Neural cell (in vitro differentiated cells): ENCODE data around the gene C11orf68. TPM values are rescaled to one million over a fixed set of nuclear protein-coding genes. Genes with fewer than 3 reads are reported as not detected.

ENCODE experiments used
- H2AFZ ChIP-seq: fragments of 200-600, 300-800 bp; sonication (generic), shearing (Covaris generic); 2 replicates; pipeline ENCODE4 v1.6.0; 2014; ENCODE audit warnings: low read depth, mild to moderate bottlenecking, antibody characterized with exemption, low read length, moderate library complexity
- H3F3A ChIP-seq: fragments of 200-600 bp; shearing (Covaris generic); 2 replicates; pipeline ENCODE4 v1.6.1; 2016; ENCODE audit warnings: mild to moderate bottlenecking, moderate library complexity, mixed read lengths, antibody characterized with exemption, low read length; ENCODE audit not compliant: insufficient read depth, poor library complexity, severe bottlenecking
- H3K27ac ChIP-seq: fragments of 200-600, 300-800 bp; sonication (generic), shearing (Covaris generic); 2 replicates; pipeline ENCODE4 v1.5.1; 2014; ENCODE audit warnings: mild to moderate bottlenecking, low read length, moderate library complexity
- H3K27me3 ChIP-seq: fragments of 300-800, 200-600 bp; sonication (generic), shearing (Covaris generic); 2 replicates; pipeline ENCODE4 v1.6.0; 2014; ENCODE audit warnings: mild to moderate bottlenecking, low read depth, low read length, moderate library complexity; ENCODE audit not compliant: insufficient read depth
- H3K36me3 ChIP-seq: fragments of 300-800, 200-600 bp; sonication (generic), shearing (Covaris generic); 2 replicates; pipeline ENCODE4 v1.5.1; 2014; ENCODE audit warnings: mild to moderate bottlenecking, antibody characterized with exemption, low read length, moderate library complexity; ENCODE audit not compliant: insufficient read depth
- H3K4me2 ChIP-seq: fragments of 300-800, 200-600 bp; sonication (generic), shearing (Covaris generic); 2 replicates; pipeline ENCODE4 v1.6.0; 2014; ENCODE audit warnings: mild to moderate bottlenecking, low read length
- H3K4me3 ChIP-seq: fragments of 300-800, 200-600 bp; sonication (generic), shearing (Covaris generic); 2 replicates; pipeline ENCODE4 v1.5.1; 2014; ENCODE audit warnings: mild to moderate bottlenecking, low read length, moderate library complexity
- H3K79me2 ChIP-seq: fragments of 200-600 bp; shearing (Covaris generic); replicated peaks from 2 replicates; pipeline ENCODE4 v1.6.0; 2014; ENCODE audit warnings: mild to moderate bottlenecking, low read length, moderate library complexity; ENCODE audit not compliant: insufficient read depth
- H3K9ac ChIP-seq: fragments of 300-800, 200-600 bp; sonication (generic), shearing (Covaris generic); 2 replicates; pipeline ENCODE4 v1.6.1; 2016; ENCODE audit warnings: mild to moderate bottlenecking, low read length, mixed read lengths
- H3K9me2 ChIP-seq: fragments of 200-600 bp; shearing (Covaris generic); 2 replicates; pipeline ENCODE4 v1.6.1; 2016; ENCODE audit warnings: mild to moderate bottlenecking, low read length, mixed read lengths; ENCODE audit not compliant: insufficient read depth
- H3K9me3 ChIP-seq: fragments of 200-600, 300-800 bp; sonication (generic), shearing (Covaris generic); 2 replicates; pipeline ENCODE4 v1.6.1; 2016; ENCODE audit warnings: mild to moderate bottlenecking, mixed run types, low read length, moderate library complexity, mixed read lengths
- H4K20me1 ChIP-seq: fragments of 200-600 bp; shearing (Covaris generic); 2 replicates; pipeline ENCODE4 v1.6.1; 2016; ENCODE audit warnings: mild to moderate bottlenecking, mixed run types; ENCODE audit not compliant: insufficient read depth
- EP300 ChIP-seq: fragments of 450-650 bp; conservative IDR thresholded peaks from 2 replicates; pipeline ENCODE4 v1.6.1; 2014; ENCODE audit warnings: antibody characterized with exemption, mild to moderate bottlenecking, moderate library complexity; ENCODE audit not compliant: poor library complexity, severe bottlenecking
- EZH2 ChIP-seq: fragments of 200-600, 300-800 bp; shearing (Covaris generic), sonication (generic); IDR thresholded peaks from 2 replicates; pipeline ENCODE4 v1.6.1; 2014; ENCODE audit warnings: antibody characterized with exemption, low read length, borderline replicate concordance, mild to moderate bottlenecking; ENCODE audit not compliant: insufficient read depth, poor library complexity, severe bottlenecking
- MXI1 ChIP-seq: fragments of 450-650 bp; conservative IDR thresholded peaks from 2 replicates; pipeline ENCODE4 v1.6.1; 2014; ENCODE audit warnings: antibody characterized with exemption, mild to moderate bottlenecking; ENCODE audit not compliant: poor library complexity, severe bottlenecking
- POLR2AphosphoS5 ChIP-seq: IDR thresholded peaks from 2 replicates; pipeline ENCODE4 v1.6.1; 2012
- RAD21 ChIP-seq: fragments of 450-650 bp; conservative IDR thresholded peaks from 2 replicates; pipeline ENCODE4 v1.6.1; 2014; ENCODE audit warnings: antibody characterized with exemption, mild to moderate bottlenecking, moderate library complexity
- SMC3 ChIP-seq: fragments of 450-650 bp; conservative IDR thresholded peaks from 2 replicates; pipeline ENCODE4 v1.6.1; 2014; ENCODE audit warnings: antibody characterized with exemption, mild to moderate bottlenecking, moderate library complexity; ENCODE audit not compliant: poor library complexity
- TAF1 ChIP-seq: IDR thresholded peaks from 2 replicates; pipeline ENCODE4 v1.6.1; 2012; ENCODE audit warnings: low read depth
- polyA plus RNA-seq: library from polyadenylated mRNA; depleted of rRNA; stranded (reverse); fragments of >200 nt; gene quantifications from 2 replicates; pipeline ENCODE4 v1.2.3, GENCODE V29; 2014
- TF ChIP-seq, protein P1 (sequence below): fragments of 450-650 bp; IDR thresholded peaks from 2 replicates; pipeline ENCODE4 v1.5.1; 2014; ENCODE audit warnings: antibody characterized with exemption, mild to moderate bottlenecking, moderate library complexity; ENCODE audit not compliant: poor library complexity, severe bottlenecking
- TF ChIP-seq, protein P2 (sequence below): IDR thresholded peaks from 2 replicates; pipeline ENCODE4 v1.6.1; 2012; ENCODE audit warnings: borderline replicate concordance

The C11orf68 gene
- polyA plus RNA-seq, 1 donor from 2014 or later, result 13.3 TPM

DNA sequence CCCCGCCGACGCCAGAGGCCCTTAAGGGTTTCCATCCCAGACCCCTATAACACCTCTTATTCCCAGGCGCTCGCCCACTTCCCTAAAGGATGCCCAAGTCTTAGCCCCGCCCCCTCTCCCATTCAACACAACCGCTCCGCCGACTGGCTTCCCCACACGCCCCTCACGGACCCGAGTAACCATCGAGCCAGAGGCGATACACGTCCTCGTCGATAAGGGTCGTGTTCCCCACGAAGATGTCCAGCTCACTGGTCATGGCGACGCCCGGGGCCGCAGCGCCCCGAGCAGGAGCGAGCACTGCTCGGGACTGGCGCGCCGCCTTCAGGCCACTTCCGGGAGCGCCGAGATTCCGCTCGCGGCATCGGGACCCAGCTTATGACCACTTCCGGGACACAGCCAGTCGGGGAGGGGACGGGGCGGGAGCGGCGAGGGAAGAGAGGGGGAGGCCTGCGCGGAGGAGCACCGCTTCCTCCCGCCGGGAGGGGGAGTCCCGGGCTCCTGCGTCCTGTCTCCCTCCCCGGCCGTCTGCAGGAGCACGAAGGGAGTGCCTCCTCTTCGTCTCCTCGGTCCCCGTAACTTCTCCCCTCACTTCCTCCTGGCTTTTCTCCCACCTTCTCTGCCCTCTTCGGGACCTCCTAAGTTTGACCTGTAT, 30.6 kb downstream of the C11orf68 start, which contains the start of gene FIBP:
FIBP (minus strand) TSS at position 309 of the 652 bp plus-strand sequence; CDS start at position 256, 53 bp downstream.
- H4K20me1 ChIP-seq, result no peaks in the 10 kb centered on the region
- H3K36me3 ChIP-seq, result no peaks in the 10 kb centered on the region
- H2AFZ ChIP-seq, result peak within 1 kb of the TSS; percentile 92

DNA sequence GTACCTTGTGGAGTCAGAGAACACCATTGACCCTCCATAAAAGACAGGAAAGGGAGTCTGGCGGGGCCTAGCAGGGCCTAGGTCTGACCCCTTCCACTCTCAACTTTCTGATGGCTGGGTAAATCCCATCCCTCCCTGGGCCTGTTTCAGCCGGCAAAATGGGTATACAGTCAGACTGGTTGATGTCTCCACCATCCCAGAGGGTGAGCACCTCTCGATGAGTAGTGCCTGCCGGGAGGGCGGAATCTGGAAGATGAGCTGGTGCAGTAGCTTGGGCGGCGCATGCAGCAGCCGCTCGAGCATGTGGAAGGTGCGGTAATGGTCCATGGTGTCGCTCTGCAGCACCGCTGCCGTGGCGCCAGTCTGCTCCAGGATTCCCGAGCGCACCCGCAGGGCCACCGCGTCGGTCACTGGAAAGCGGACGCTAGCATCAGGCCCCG, 31.1 kb downstream of the C11orf68 start:
- H3F3A ChIP-seq, result peaks cover 4% of the 10 kb centered on the region
- no peaks in the 10 kb centered on the region for H3K27me3 ChIP-seq
- H3K36me3 ChIP-seq, result no peaks in the 10 kb centered on the region
- TF ChIP-seq, protein P1, sequence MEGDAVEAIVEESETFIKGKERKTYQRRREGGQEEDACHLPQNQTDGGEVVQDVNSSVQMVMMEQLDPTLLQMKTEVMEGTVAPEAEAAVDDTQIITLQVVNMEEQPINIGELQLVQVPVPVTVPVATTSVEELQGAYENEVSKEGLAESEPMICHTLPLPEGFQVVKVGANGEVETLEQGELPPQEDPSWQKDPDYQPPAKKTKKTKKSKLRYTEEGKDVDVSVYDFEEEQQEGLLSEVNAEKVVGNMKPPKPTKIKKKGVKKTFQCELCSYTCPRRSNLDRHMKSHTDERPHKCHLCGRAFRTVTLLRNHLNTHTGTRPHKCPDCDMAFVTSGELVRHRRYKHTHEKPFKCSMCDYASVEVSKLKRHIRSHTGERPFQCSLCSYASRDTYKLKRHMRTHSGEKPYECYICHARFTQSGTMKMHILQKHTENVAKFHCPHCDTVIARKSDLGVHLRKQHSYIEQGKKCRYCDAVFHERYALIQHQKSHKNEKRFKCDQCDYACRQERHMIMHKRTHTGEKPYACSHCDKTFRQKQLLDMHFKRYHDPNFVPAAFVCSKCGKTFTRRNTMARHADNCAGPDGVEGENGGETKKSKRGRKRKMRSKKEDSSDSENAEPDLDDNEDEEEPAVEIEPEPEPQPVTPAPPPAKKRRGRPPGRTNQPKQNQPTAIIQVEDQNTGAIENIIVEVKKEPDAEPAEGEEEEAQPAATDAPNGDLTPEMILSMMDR, result no peak
- no peak for TF ChIP-seq POLR2AphosphoS5
- TF ChIP-seq, protein P2, sequence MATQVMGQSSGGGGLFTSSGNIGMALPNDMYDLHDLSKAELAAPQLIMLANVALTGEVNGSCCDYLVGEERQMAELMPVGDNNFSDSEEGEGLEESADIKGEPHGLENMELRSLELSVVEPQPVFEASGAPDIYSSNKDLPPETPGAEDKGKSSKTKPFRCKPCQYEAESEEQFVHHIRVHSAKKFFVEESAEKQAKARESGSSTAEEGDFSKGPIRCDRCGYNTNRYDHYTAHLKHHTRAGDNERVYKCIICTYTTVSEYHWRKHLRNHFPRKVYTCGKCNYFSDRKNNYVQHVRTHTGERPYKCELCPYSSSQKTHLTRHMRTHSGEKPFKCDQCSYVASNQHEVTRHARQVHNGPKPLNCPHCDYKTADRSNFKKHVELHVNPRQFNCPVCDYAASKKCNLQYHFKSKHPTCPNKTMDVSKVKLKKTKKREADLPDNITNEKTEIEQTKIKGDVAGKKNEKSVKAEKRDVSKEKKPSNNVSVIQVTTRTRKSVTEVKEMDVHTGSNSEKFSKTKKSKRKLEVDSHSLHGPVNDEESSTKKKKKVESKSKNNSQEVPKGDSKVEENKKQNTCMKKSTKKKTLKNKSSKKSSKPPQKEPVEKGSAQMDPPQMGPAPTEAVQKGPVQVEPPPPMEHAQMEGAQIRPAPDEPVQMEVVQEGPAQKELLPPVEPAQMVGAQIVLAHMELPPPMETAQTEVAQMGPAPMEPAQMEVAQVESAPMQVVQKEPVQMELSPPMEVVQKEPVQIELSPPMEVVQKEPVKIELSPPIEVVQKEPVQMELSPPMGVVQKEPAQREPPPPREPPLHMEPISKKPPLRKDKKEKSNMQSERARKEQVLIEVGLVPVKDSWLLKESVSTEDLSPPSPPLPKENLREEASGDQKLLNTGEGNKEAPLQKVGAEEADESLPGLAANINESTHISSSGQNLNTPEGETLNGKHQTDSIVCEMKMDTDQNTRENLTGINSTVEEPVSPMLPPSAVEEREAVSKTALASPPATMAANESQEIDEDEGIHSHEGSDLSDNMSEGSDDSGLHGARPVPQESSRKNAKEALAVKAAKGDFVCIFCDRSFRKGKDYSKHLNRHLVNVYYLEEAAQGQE, result no peak
- TF ChIP-seq MXI1, result peak; percentile 93
- no peak for TF ChIP-seq EZH2
- TF ChIP-seq EP300, result no peak
- H2AFZ ChIP-seq, result peak overlapping the region; percentile 92
- peak overlapping the region; percentile 92 for H3K27ac ChIP-seq
- H3K9me3 ChIP-seq, result no peaks in the 10 kb centered on the region
- H3K9me2 ChIP-seq, result no peaks in the 10 kb centered on the region
- peak overlapping the region; percentile 96 for H3K4me3 ChIP-seq
- peaks cover 17% of the 10 kb centered on the region for H3K79me2 ChIP-seq
- H3K4me2 ChIP-seq, result peak overlapping the region; percentile 94
- peak overlapping the region; percentile 97 for H3K9ac ChIP-seq
- no peaks in the 10 kb centered on the region for H4K20me1 ChIP-seq

More for the DNA sequence above, 30.6 kb downstream of the C11orf68 start, which contains the start of gene FIBP:
- H3K4me3 ChIP-seq, result peak within 1 kb of the TSS; percentile 96
- H3F3A ChIP-seq, result peaks cover 4% of the 10 kb centered on the region
- peak within 1 kb of the TSS; percentile 94 for H3K4me2 ChIP-seq
- no peaks in the 10 kb centered on the region for H3K27me3 ChIP-seq
- H3K9me3 ChIP-seq, result no peaks in the 10 kb centered on the region
- no peaks in the 10 kb centered on the region for H3K9me2 ChIP-seq
- peak within 1 kb of the TSS; percentile 97 for H3K9ac ChIP-seq
- TF ChIP-seq TAF1, result peak; percentile 68
- TF ChIP-seq SMC3, result peak; percentile 71
- TF ChIP-seq EZH2, result no peak
- TF ChIP-seq, protein P1, result peak; percentile 99
- TF ChIP-seq, protein P2, result peak; percentile 89
- TF ChIP-seq POLR2AphosphoS5, result peak; percentile 98
- peak; percentile 70 for TF ChIP-seq RAD21
- peak; percentile 79 for TF ChIP-seq EP300
- peak; percentile 90 for TF ChIP-seq MXI1
- H3K27ac ChIP-seq, result peak within 1 kb of the TSS; percentile 92
- peaks cover 17% of the 10 kb centered on the region for H3K79me2 ChIP-seq
